ENCODE data around the gene SLAMF9.

GRCh38 chr1:159934136-159935039, 19.6 kb downstream of the SLAMF9 start:
- no peak for TF ChIP-seq EZH2 (IDR thresholded peaks at IDR 0.05; ENCODE audit: low read length, unreplicated experiment)
- TF ChIP-seq CTCF (conservative IDR thresholded peaks at IDR 0.05; ENCODE audit: low read depth, low read length), result no peak
